HEK293T (cell line): ENCODE results near the gene MTMR3.

Experiments
- BHLHE40 ChIP-seq: fragments of 450-650 bp; IDR thresholded peaks from 2 replicates; pipeline ENCODE4 v1.6.1; 2016; ENCODE audit warnings: mild to moderate bottlenecking, moderate library complexity, borderline replicate concordance
- CTBP1 ChIP-seq: fragments of 450-650 bp; IDR thresholded peaks from 2 replicates; pipeline ENCODE4 v1.6.1; 2016; ENCODE audit warnings: borderline replicate concordance
- ELF4 ChIP-seq: fragments of 450-650 bp; IDR thresholded peaks from 2 replicates; pipeline ENCODE4 v1.6.1; 2017; ENCODE audit warnings: antibody characterized with exemption
- FOXA1 ChIP-seq: fragments of 450-650 bp; IDR thresholded peaks from 2 replicates; pipeline ENCODE4 v1.6.1; 2016; ENCODE audit warnings: mild to moderate bottlenecking
- FOXK2 ChIP-seq: fragments of 450-650 bp; IDR thresholded peaks from 2 replicates; pipeline ENCODE4 v1.6.1; 2016; ENCODE audit warnings: mild to moderate bottlenecking
- FOXM1 ChIP-seq: fragments of 450-650 bp; IDR thresholded peaks from 2 replicates; pipeline ENCODE4 v1.6.1; 2017; ENCODE audit warnings: mild to moderate bottlenecking, borderline replicate concordance
- SP1 ChIP-seq: fragments of 450-650 bp; IDR thresholded peaks from 2 replicates; pipeline ENCODE4 v1.6.1; 2017
- SUZ12 ChIP-seq: fragments of 450-650 bp; IDR thresholded peaks from 2 replicates; pipeline ENCODE4 v1.6.1; 2016; ENCODE audit warnings: mild to moderate bottlenecking
- TARDBP ChIP-seq: fragments of 450-650 bp; IDR thresholded peaks from 2 replicates; pipeline ENCODE4 v1.6.1; 2016
- ZNF384 ChIP-seq: fragments of 450-650 bp; IDR thresholded peaks from 2 replicates; pipeline ENCODE4 v1.6.1; 2016

DNA sequence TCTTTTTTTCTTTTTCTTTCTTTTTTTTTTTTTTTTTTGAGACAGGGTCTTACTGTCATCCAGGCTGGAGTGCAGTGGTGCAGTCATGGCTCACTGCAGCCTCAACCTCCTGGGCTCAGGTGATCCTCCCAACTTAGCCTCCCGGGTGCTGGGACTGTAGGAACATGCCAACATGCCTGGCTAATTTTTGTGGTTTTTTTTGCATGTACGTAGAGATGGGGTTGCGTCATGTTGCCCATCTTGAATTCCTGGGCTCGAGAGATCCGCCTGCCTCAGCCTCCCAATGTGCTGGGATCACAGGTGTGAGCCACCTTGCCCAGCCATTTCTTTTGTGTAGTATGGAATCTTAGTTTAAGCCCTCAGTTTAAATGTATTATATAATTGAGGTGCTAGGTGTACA is 20.4 kb downstream of the MTMR3 start:
- no peak for TF ChIP-seq SP1
- TF ChIP-seq TARDBP = no peak
- no peak for TF ChIP-seq FOXA1
- TF ChIP-seq FOXM1 = no peak
- no peak for TF ChIP-seq BHLHE40
- no peak for TF ChIP-seq ELF4
- no peak for TF ChIP-seq FOXK2
- no peak for TF ChIP-seq CTBP1
- TF ChIP-seq SUZ12 = no peak
- no peak for TF ChIP-seq ZNF384
